Measurements from ENCODE around the gene RNMT. TPM values are rescaled to one million over a fixed set of nuclear protein-coding genes. Genes with fewer than 3 reads are reported as not detected.

The RNMT gene
- total and polyA plus RNA-seq, 2 of the 4 experiments (the other 2 are of a cell fraction): 13.3 to 13.6 TPM

DNA sequence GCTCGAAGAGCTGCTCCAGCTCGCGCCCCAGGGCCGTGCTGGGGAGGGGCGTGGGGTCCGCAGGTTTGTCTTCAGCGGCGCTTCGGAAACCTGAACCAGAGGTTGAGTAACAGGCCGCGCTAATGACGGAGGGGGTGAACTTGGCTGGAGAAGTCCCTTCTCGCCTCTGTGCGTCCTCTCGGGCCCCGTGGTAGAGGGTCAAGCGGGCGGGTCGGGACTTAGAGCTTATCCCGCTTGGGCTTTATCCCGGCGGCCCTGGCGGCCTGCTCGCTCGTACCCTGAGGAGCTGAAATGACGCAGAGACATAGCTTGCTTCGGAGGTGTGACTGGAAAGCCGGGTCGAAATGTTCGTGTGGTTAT, 479 bp downstream of the RNMT start:
- TF ChIP-seq RAD21 (IDR thresholded peaks at IDR 0.05; ENCODE audit: low read length) (no peak), CEBPB (IDR thresholded peaks at IDR 0.05; ENCODE audit: low read depth, low read length) (peak; percentile 45), POLR2A (IDR thresholded peaks at IDR 0.05; ENCODE audit: low read depth, low read length) (peak; percentile 69), MAZ (IDR thresholded peaks at IDR 0.05; ENCODE audit: borderline replicate concordance, low read depth, low read length) (0 out of 2 replicates have a peak, but pooled peaks have one; percentile 5), BHLHE40 (IDR thresholded peaks at IDR 0.05; ENCODE audit: low read depth, low read length) (no peak), MXI1 (IDR thresholded peaks at IDR 0.05; ENCODE audit: borderline replicate concordance, low read depth, low read length) (no peak)
- TF ChIP-seq, protein P1, sequence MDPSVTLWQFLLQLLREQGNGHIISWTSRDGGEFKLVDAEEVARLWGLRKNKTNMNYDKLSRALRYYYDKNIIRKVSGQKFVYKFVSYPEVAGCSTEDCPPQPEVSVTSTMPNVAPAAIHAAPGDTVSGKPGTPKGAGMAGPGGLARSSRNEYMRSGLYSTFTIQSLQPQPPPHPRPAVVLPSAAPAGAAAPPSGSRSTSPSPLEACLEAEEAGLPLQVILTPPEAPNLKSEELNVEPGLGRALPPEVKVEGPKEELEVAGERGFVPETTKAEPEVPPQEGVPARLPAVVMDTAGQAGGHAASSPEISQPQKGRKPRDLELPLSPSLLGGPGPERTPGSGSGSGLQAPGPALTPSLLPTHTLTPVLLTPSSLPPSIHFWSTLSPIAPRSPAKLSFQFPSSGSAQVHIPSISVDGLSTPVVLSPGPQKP (IDR thresholded peaks at IDR 0.05; ENCODE audit: borderline replicate concordance, low read depth, low read length): no peak
- Histone ChIP-seq H4K20me1 (ENCODE audit: insufficient read depth, low read length) (peaks cover 10% of the 10 kb centered on the region; the same call in 1 of the 2 replicates), H3K27ac (ENCODE audit: insufficient read depth, low read length) (peak overlapping the region; percentile 84), H3K9me1 (ENCODE audit: insufficient read depth, low read length) (no peaks in the 10 kb centered on the region), H4K8ac (ENCODE audit: low read depth in 2 of 2, low read length in 2 of 2) (peak overlapping the region; percentile 39 to 41; a peak in 3 of 4 replicates), H3K9me3 (ENCODE audit: control insufficient read depth, insufficient read depth, low read length) (no peaks in the 10 kb centered on the region), H3K23ac (ENCODE audit: low read depth, low read length) (no peak overlapping the region), H3K56ac (ENCODE audit: extremely low read depth, insufficient read depth, low read length) (0 out of 2 replicates have a peak overlapping the region, but pooled peaks have one; percentile 20), H3K4me2 (ENCODE audit: low read depth, low read length) (peak overlapping the region; percentile 95), H3K36me3 (ENCODE audit: control insufficient read depth, insufficient read depth, low read length) (no peaks in the 10 kb centered on the region; the same call in 1 of the 2 replicates), H4K5ac (ENCODE audit: low read depth, low read length) (peak overlapping the region; percentile 43; the same call in 1 of the 2 replicates), H2BK5ac (ENCODE audit: low read depth, low read length, poor library complexity, severe bottlenecking) (peak overlapping the region; percentile 70), H3K18ac (ENCODE audit: low read depth, low read length) (peak overlapping the region; percentile 3; the same call in 1 of the 2 replicates), H4K91ac (ENCODE audit: insufficient read depth, low read depth, low read length) (0 out of 2 replicates have a peak overlapping the region, but pooled peaks have one; percentile 79), H2AFZ (replicated peaks; ENCODE audit: low read length, poor library complexity) (peak overlapping the region; percentile 97), H2AK5ac (ENCODE audit: low read depth, low read length) (no peak overlapping the region), H2BK15ac (ENCODE audit: low read depth, low read length) (no peak overlapping the region), H3K4me1 (ENCODE audit: control insufficient read depth, insufficient read depth, low read length) (no peaks in the 10 kb centered on the region), H3K14ac (replicated peaks; ENCODE audit: low read depth, low read length) (no peak overlapping the region; the same call in 1 of the 2 replicates), H2BK120ac (ENCODE audit: low read depth, low read length) (no peak overlapping the region), H2BK20ac (ENCODE audit: low read depth, low read length) (no peak overlapping the region), H3K4ac (ENCODE audit: low read depth, low read length) (peak overlapping the region; percentile 14; the same call in 1 of the 2 replicates), H3K27me3 (ENCODE audit: control insufficient read depth, insufficient read depth, low read length) (no peaks in the 10 kb centered on the region), H2AK9ac (replicated peaks; ENCODE audit: low read depth, low read length, poor library complexity) (peak overlapping the region; percentile 97), H3K79me1 (ENCODE audit: low read depth in 1 of 2, low read length in 2 of 2) (peaks cover 10 to 46% of the 10 kb centered on the region in 2 experiments; a peak in 3 of 4 replicates), H3K4me3 (ENCODE audit: insufficient read depth, low read depth, low read length) (peak overlapping the region; percentile 80), H3K9ac (ENCODE audit: low read depth, low read length) (peak overlapping the region; percentile 88)
- dilution Hi-C loops (cut with HindIII; ENCODE audit: low sequenced_read_pairs, unreplicated experiment) (no loop called here), in situ Hi-C loops (cut with MboI; ENCODE audit: low sequenced_read_pairs) (loop anchor here (25.0 kb wide), 1 partner anchor 740 kb away; the partner anchor contains the start of gene CEP192), intact Hi-C loops (cut with micrococcal nuclease) (no loop called here)
- ChIA-PET POLR2A (ENCODE audit: unreplicated experiment) (interaction anchor here (0.6 kb wide), 1 partner anchor 508 kb away, joined by 3 read pairs; no protein-coding TSS in a partner anchor), CTCF (interaction anchor here (0.7 kb wide), 1 partner anchor 11 kb away, joined by 3 read pairs; no protein-coding TSS in a partner anchor)
- BruUV-seq (replicated peaks): no TSS peak
- 0% methylated on average over 7 of the region's 30 CpGs; no CpG with 5 or more reads in 1 of the 2 experiments for WGBS, 2 experiments (ENCODE audit: extremely low coverage in 2 of 2, insufficient read length in 1 of 2)
- peak; percentile 56 for DNase-seq
- ATAC-seq (ENCODE audit: low read depth): peak; percentile 45
